IPS DF 4.7 (cell line): ENCODE measurements around the gene HYOU1.
"Not testable (repeated sequence)": the region's sequence is repeated elsewhere in the genome, so short reads cannot be mapped to it uniquely, and the experiment has no call there.

Experiments used
- DNase-seq: peaks from one replicate; pipeline ENCODE4 v3.0.0-alpha.2; 2013; ENCODE audit warnings: low spot score; ENCODE audit errors: extremely low read depth

Gene HYOU1

GRCh38 chr11:119057000-119057769 is at the start of gene HYOU1:
TSS of gene HYOU1 (minus strand) at chr11:119057205. CDS start at chr11:119056160, 1,045 bp downstream.
- DNase-seq = peak; percentile 69

DNA sequence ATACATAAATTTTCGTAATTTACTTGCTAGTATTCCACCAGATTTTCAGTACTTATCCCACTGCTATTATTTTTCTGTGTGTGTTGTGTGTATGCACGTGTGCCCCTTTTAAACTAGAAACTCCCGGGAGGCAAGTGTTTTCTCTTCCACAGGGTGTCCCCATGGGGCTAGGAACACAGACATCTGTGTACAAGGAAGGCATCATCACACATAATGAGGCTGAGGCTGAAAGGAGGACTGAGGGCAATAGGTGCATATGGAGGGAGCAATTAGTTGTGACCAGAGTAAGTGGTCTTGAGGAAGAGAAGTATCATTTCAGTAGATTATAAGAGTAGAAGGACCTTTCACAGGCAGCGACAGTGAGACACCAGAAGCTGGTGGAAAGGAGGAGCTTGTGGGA is 46.8 kb upstream of the HYOU1 start:
- DNase-seq = no peak

GRCh38 chr11:119103161-119103664 is 46.2 kb upstream of the HYOU1 start:
- not testable (repeated sequence) for DNase-seq

- peak; percentile 95 for DNase-seq
Observed at GRCh38 chr11:119101759-119102423, 44.9 kb upstream of the HYOU1 start, which contains the start of gene DPAGT1. TSS of gene DPAGT1 (minus strand) at chr11:119101853. CDS start at chr11:119101655, 198 bp downstream.

- DNase-seq = no peak
Observed at GRCh38 chr11:119100994-119101758, 44.2 kb upstream of the HYOU1 start.

DNA sequence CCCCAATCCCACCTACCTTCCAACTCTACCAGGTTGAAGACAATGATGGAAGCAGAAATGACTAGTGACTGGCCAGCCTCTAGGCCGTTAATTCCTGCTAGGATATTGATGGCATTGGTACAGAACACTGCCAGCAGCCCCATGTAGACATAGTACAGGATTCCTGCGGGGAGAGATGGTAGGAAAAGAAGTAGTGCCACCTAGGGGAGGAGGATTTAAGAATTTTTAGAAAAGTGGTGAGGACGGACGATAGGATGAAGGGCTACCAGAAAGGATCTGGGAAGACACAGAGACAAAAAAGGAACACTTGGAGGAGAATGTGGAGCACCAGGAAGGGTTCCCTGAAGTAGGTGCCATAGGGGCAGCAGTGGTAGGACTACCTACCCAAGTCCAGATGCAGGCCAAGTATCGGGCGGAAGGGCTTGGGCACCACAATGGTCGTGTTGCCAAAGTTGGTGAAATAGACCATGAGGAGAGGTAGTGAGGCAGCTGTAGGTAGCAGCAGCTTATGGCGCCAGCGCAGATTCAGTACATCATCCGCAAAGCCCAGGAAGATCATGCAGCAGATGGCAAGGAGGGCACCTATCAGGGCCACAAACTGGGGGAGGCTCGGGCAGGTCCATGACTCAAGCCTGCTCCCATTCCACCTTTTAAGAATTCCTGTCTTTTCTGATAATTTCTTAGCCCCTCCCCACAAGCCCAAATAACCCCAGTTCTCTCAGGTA is 43.4 kb upstream of the HYOU1 start:
- DNase-seq = no peak

- no peak for DNase-seq
Observed at GRCh38 chr11:119099711-119100110, 42.7 kb upstream of the HYOU1 start.

DNA sequence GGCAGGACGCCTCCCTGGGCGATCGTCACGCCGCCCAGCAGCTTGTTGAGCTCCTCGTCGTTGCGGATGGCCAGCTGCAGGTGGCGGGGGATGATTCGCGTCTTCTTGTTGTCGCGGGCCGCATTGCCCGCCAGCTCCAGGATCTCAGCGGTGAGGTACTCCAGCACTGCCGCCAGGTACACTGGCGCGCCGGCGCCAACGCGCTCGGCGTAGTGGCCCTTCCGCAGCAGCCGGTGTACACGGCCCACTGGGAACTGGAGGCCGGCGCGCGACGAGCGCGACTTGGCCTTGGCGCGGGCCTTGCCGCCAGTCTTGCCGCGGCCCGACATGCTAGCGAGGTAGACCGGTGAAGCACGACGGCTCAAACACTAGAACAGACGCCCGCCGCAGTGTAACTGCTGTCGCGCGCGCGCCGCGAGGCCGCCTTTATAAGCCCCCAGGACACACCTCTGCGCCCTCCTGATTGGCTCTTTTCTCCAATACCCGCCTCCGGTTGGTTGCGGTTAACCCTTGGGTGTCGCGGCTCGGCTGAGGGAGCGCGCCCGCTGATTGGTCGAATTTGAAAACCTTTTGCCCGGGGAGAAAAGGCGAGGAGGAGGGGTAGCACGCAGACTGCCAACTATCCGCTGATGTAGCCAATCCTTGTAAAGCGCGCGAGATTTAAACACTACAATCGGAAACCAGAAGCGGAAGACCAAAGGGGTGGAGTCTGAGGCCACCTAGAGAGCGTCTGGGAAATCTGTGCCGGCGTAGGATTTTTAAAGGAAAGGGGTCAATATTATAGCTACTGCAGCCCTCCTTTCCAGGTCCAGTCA is 38.3 kb upstream of the HYOU1 start:
- DNase-seq = peak; percentile 96

DNA sequence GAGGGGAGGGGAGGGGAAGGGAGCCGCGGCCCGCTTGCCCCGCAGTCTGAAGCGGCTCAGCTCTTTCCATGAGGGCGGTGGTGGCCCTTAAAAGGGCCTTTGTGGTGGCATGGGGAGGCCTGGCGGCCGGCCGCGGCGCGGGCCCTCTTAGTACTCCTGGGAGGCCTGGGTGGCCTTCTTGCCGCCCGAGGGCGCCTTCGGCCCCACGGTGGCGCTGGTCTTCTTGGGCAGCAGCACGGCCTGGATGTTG is 37.7 kb upstream of the HYOU1 start:
- DNase-seq = no peak

- DNase-seq = no peak
Observed at GRCh38 chr11:119093942-119094815, 37.2 kb upstream of the HYOU1 start.

- no peak for DNase-seq
Observed at GRCh38 chr11:119092880-119093842, 36.2 kb upstream of the HYOU1 start.

DNA sequence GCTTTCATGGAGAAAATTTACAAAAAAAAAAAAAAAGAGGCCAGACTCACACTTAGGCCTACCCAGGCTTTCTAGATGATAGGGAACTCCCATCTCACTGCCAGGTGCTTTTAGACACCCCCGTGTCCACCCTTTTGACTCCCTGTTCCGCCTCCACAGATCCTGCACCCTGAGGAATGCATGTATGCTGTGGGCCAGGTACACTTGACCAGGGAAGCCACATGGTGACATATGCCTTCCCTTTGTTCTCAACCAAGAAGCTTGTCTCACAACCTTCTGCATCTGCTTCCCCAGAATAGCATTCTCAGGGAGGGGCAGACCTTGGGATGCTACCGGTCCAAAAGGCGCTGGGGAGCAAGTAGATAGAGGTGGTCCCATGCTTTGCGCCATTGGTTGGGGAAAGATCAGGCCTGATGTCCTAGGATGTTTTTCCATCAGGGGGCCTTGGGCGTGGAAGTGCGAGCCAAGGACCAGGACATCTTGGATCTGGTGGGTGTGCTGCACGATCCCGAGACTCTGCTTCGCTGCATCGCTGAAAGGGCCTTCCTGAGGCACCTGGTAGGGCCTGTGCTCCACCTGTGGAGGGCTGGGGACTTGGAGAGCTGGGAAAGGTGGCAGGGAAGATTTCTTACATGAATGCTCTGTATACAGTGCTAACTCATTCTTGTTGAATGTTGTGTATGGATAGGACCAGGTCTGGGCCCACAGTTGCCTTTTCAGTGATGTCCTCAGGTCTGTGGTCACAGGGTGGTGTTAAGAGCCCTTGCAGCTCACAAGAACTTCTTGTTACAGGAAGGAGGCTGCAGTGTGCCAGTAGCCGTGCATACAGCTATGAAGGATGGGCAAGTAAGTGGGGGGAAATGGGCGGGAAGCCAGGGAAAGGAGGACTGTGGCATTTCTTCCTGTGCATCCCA is 35.2 kb upstream of the HYOU1 start:
- no peak for DNase-seq

- DNase-seq = no peak
Observed at GRCh38 chr11:119091178-119091577, 34.2 kb upstream of the HYOU1 start.

DNA sequence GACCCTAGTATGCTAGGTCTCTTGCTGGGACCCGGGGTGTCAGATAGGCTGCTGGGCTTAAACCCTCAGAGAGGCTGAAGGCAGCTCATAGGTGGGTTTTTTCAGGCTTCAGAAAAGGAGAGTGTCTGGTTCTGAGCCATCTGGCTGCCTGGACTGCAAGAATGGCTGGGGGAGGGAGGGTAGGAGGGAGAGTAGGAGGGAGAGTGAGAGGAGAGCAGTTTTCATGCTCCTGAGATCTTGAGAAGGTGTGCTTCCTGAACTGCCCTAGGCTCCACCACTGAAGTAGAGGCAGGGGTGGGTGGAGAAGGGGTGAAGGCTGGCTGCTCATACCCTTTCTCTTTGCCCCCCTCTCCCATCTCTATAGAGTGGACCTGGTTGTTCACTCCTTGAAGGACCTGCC is 32.3 kb upstream of the HYOU1 start:
- no peak for DNase-seq

DNA sequence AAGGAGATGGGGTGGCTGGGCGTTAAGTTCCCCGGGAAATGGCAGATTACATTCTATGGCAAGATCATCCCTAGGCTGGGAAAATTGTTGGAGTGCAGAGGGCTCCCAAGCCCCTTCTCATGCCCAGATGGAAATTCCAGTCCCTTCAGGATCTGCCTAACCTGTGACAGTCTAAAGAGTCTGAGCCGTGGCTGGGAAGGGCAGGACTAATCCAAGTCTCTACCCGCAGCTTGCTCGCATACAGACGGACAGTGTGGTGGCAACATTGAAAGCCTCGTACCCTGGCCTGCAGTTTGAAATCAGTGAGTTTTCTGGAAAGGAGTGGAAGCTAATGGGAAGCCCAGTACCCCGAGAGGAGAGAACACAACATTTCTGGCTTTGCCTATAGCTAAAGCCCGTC is 31.4 kb upstream of the HYOU1 start:
- no peak for DNase-seq

GRCh38 chr11:119087747-119088241 is 30.8 kb upstream of the HYOU1 start:
- DNase-seq = no peak

- no peak for DNase-seq
Observed at GRCh38 chr11:119087123-119087522, 30.1 kb upstream of the HYOU1 start.
